ENCODE measurements around the gene TRPC3.

GRCh38 chr4:121876070-121876469, 75.8 kb downstream of the TRPC3 start:
- no peak for TF ChIP-seq POLR2A (IDR thresholded peaks at IDR 0.05)
- TF ChIP-seq CTCF (IDR thresholded peaks at IDR 0.05): no peak
